IMR-90 (cell line): ENCODE results near the gene MAP1LC3C. TPM values are rescaled to one million over a fixed set of nuclear protein-coding genes. Genes with fewer than 3 reads are reported as not detected.

Experiments used
- ATAC-seq: fragments of 200-7000 bp; cut with Tn5 transposase; 2 replicates; pipeline ENCODE4 v1.9.1; 2020; ENCODE audit warnings: low read depth, mild to moderate bottlenecking, moderate library complexity
- BruUV-seq: library from RNA; stranded (reverse); fragments of 400-500 nt; replicated peaks from 2 replicates; lab custom pipeline; 2021; lab: Mats Ljungman, UMichigan
- CTCF ChIA-PET: fragments of 300-600 bp; formaldehyde crosslinking; extraction: SDS; loops from one replicate; lab custom pipeline; 2021; ENCODE audit warnings: antibody characterized with exemption; lab: Yijun Ruan, JAX
- POLR2A ChIA-PET: fragments of 300-600 bp; sonication (Branson Sonifier 250); formaldehyde crosslinking; loops from one replicate; lab custom pipeline; 2022; ENCODE audit warnings: antibody characterized with exemption; ENCODE audit not compliant: unreplicated experiment; lab: Charles Lee
- DNase-seq: peaks from one replicate; pipeline ENCODE4 v3.0.0; 2013
- H2AFZ ChIP-seq: replicated peaks from 2 replicates; pipeline ENCODE3; 2013; ENCODE audit warnings: low read length, mild to moderate bottlenecking; ENCODE audit not compliant: poor library complexity
- H2AK5ac ChIP-seq: 2 replicates; pipeline ENCODE4 v1.6.1; 2013; ENCODE audit warnings: low read depth, low read length, inconsistent platforms
- H2AK9ac ChIP-seq: replicated peaks from 2 replicates; pipeline ENCODE3; 2013; ENCODE audit warnings: mild to moderate bottlenecking, low read depth, low read length, moderate library complexity; ENCODE audit not compliant: poor library complexity
- H2BK120ac ChIP-seq: 2 replicates; pipeline ENCODE4 v1.6.1; 2013; ENCODE audit warnings: low read depth, low read length, inconsistent platforms
- H2BK15ac ChIP-seq: 3 replicates; pipeline ENCODE4 v1.6.1; 2013; ENCODE audit warnings: low read depth, low read length, inconsistent platforms
- H2BK20ac ChIP-seq: 2 replicates; pipeline ENCODE4 v1.6.1; 2013; ENCODE audit warnings: low read depth, mild to moderate bottlenecking, inconsistent platforms, low read length, moderate library complexity
- H2BK5ac ChIP-seq: 2 replicates; pipeline ENCODE4 v1.6.1; 2013; ENCODE audit warnings: mild to moderate bottlenecking, low read depth, low read length, inconsistent platforms; ENCODE audit not compliant: poor library complexity, severe bottlenecking
- H3K14ac ChIP-seq: replicated peaks from 2 replicates; pipeline ENCODE4 v1.6.1; 2013; ENCODE audit warnings: low read depth, low read length, inconsistent platforms
- H3K18ac ChIP-seq: 2 replicates; pipeline ENCODE4 v1.6.1; 2013; ENCODE audit warnings: low read depth, low read length, control low read depth
- H3K23ac ChIP-seq: 2 replicates; pipeline ENCODE4 v1.6.1; 2013; ENCODE audit warnings: low read depth, low read length, inconsistent platforms
- H3K27ac ChIP-seq: 2 replicates; pipeline ENCODE4 v1.5.1; 2013; ENCODE audit warnings: mild to moderate bottlenecking, control low read depth, low read length; ENCODE audit not compliant: insufficient read depth
- H3K27me3 ChIP-seq: 2 replicates; pipeline ENCODE4 v1.6.1; 2013; ENCODE audit warnings: low read length; ENCODE audit not compliant: control insufficient read depth, insufficient read depth
- H3K36me3 ChIP-seq: 2 replicates; pipeline ENCODE4 v1.6.1; 2013; ENCODE audit warnings: low read length, mixed read lengths; ENCODE audit not compliant: control insufficient read depth, insufficient read depth
- H3K4ac ChIP-seq: 2 replicates; pipeline ENCODE4 v1.6.1; 2013; ENCODE audit warnings: low read depth, low read length, inconsistent platforms
- H3K4me1 ChIP-seq: 2 replicates; pipeline ENCODE4 v1.6.1; 2013; ENCODE audit warnings: low read length, mixed read lengths; ENCODE audit not compliant: control insufficient read depth, insufficient read depth
- H3K4me2 ChIP-seq: 2 replicates; pipeline ENCODE4 v1.6.1; 2013; ENCODE audit warnings: low read depth, mild to moderate bottlenecking, control low read depth, low read length, moderate library complexity
- H3K4me3 ChIP-seq: 2 replicates; pipeline ENCODE4 v1.5.1; 2013; ENCODE audit warnings: low read depth, mild to moderate bottlenecking, control low read depth, low read length, moderate library complexity; ENCODE audit not compliant: insufficient read depth
- H3K56ac ChIP-seq: 2 replicates; pipeline ENCODE4 v1.6.1; 2013; ENCODE audit warnings: low read length, inconsistent platforms; ENCODE audit not compliant: insufficient read depth; ENCODE audit errors: extremely low read depth
- H3K79me1 ChIP-seq, 2 experiments: 2 replicates each; pipeline ENCODE4 v1.6.1; 2013; ENCODE audit warnings: low read length in 2 of 2, inconsistent platforms in 1 of 2, low read depth in 1 of 2
- H3K9ac ChIP-seq: 2 replicates; pipeline ENCODE4 v1.6.1; 2013; ENCODE audit warnings: low read depth, low read length, control low read depth
- H3K9me1 ChIP-seq: 2 replicates; pipeline ENCODE4 v1.6.1; 2013; ENCODE audit warnings: low read length, inconsistent platforms; ENCODE audit not compliant: insufficient read depth
- H3K9me3 ChIP-seq: 2 replicates; pipeline ENCODE4 v1.6.1; 2013; ENCODE audit warnings: low read length; ENCODE audit not compliant: control insufficient read depth, insufficient read depth
- H4K20me1 ChIP-seq: 2 replicates; pipeline ENCODE4 v1.6.1; 2013; ENCODE audit warnings: low read length, inconsistent platforms; ENCODE audit not compliant: insufficient read depth
- H4K5ac ChIP-seq: 2 replicates; pipeline ENCODE4 v1.6.1; 2013; ENCODE audit warnings: mild to moderate bottlenecking, low read depth, low read length, control low read depth
- H4K8ac ChIP-seq, 2 experiments: 2 replicates each; pipeline ENCODE4 v1.6.1; 2013; ENCODE audit warnings: low read depth in 2 of 2, low read length in 2 of 2, control low read depth in 1 of 2, inconsistent platforms in 1 of 2
- H4K91ac ChIP-seq: 2 replicates; pipeline ENCODE4 v1.6.1; 2013; ENCODE audit warnings: low read depth, low read length, inconsistent platforms; ENCODE audit not compliant: insufficient read depth
- ELK1 ChIP-seq: fragments of 150-350 bp; IDR thresholded peaks from 2 replicates; pipeline ENCODE4 v1.6.1; 2016; ENCODE audit warnings: low read depth, mild to moderate bottlenecking, low read length, moderate library complexity, borderline replicate concordance
- FOS ChIP-seq: fragments of 150-350 bp; IDR thresholded peaks from 2 replicates; pipeline ENCODE4 v1.6.1; 2016; ENCODE audit warnings: low read depth, low read length
- WGBS, 2 experiments: methylation state at CpG; one replicate each; pipeline versions ENCODE4 v1.1.5 to v1.1.7; 2013; ENCODE audit warnings: missing lambda C conversion rate in 2 of 2; ENCODE audit not compliant: insufficient read length in 1 of 2; ENCODE audit errors: extremely low coverage in 2 of 2; 5-methylcytosine and 5-hydroxymethylcytosine counted together
- dilution Hi-C: fragments of 300-500 bp; cut with HindIII; formaldehyde crosslinking; loops from one replicate; pipeline ENCODE4 v1.14.3; 2018; ENCODE audit warnings: low sequenced_read_pairs; ENCODE audit not compliant: unreplicated experiment
- in situ Hi-C: fragments of 300-500 bp; cut with MboI; formaldehyde crosslinking; loops from 3 replicates; pipeline ENCODE4 v1.14.3; 2019; ENCODE audit warnings: low sequenced_read_pairs, inconsistent platforms, mixed read lengths
- intact Hi-C: fragments of 100-400 bp; cut with micrococcal nuclease; formaldehyde crosslinking; loops from 2 replicates; pipeline ENCODE4 v1.10.0; 2022
- polyA plus RNA-seq, 3 experiments: library from polyadenylated mRNA; depleted of rRNA; stranded (reverse); fragments of >200 nt; gene quantifications; 2 replicates each; pipeline ENCODE4 v1.2.3, GENCODE V29; 2012; ENCODE audit warnings: low replicate concordance in 1 of 3
- total RNA-seq: library from RNA; depleted of rRNA; stranded (reverse); fragments of >200 nt; gene quantifications from 2 replicates; pipeline ENCODE4 v1.2.3, GENCODE V29; 2012

The MAP1LC3C gene
- total and polyA plus RNA-seq, 2 of the 4 experiments (the other 2 are of a cell fraction): under 0.01 TPM; not detected in 1

GRCh38 chr1:241957692-241958494, 41.0 kb downstream of the MAP1LC3C start, which contains the start of gene BECN2:
TSS of gene BECN2 (plus strand) at chr1:241957767. CDS start at chr1:241957767, 0 bp downstream.
- Histone ChIP-seq H4K8ac (no peak within 1 kb of the TSS), H3K9ac (no peak within 1 kb of the TSS), H2AK9ac (no peak within 1 kb of the TSS), H2BK120ac (no peak within 1 kb of the TSS), H2AFZ (no peak within 1 kb of the TSS), H3K36me3 (no peaks in the 10 kb centered on the region), H3K18ac (no peak within 1 kb of the TSS), H3K4me3 (no peak within 1 kb of the TSS), H3K4ac (no peak within 1 kb of the TSS), H2BK20ac (no peak within 1 kb of the TSS), H4K91ac (no peak within 1 kb of the TSS), H3K23ac (no peak within 1 kb of the TSS), H2BK15ac (no peak within 1 kb of the TSS), H3K4me2 (no peak within 1 kb of the TSS), H3K79me1 (no peaks in the 10 kb centered on the region), H2BK5ac (no peak within 1 kb of the TSS), H4K20me1 (no peaks in the 10 kb centered on the region), H3K9me1 (no peaks in the 10 kb centered on the region), H3K27me3 (no peaks in the 10 kb centered on the region), H4K5ac (no peak within 1 kb of the TSS), H3K9me3 (peaks cover 4% of the 10 kb centered on the region), H3K4me1 (no peaks in the 10 kb centered on the region), H3K14ac (no peak within 1 kb of the TSS), H2AK5ac (no peak within 1 kb of the TSS), H3K56ac (no peak within 1 kb of the TSS), H3K27ac (no peak within 1 kb of the TSS)
- WGBS, 2 experiments: 79% methylated on average over 17 of the region's 33 CpGs; no CpG with 5 or more reads in 1 of the 2 experiments
- TF ChIP-seq FOS (no peak), ELK1 (no peak)
- CTCF ChIA-PET: no interaction called here
- ATAC-seq: no peak
- intact Hi-C loops (no loop called here), dilution Hi-C loops (no loop called here), in situ Hi-C loops (no loop called here)
- POLR2A ChIA-PET: no interaction called here
- no TSS peak for BruUV-seq
- DNase-seq: no peak
